Right lobe of liver (tissue), 4 donors: ENCODE results near the gene TFB2M.

ENCODE experiments used
- POLR2A ChIP-seq: fragments of 450-650 bp; IDR thresholded peaks from one replicate; pipeline ENCODE4 v1.6.1; 2017; ENCODE audit warnings: antibody characterized with exemption, mild to moderate bottlenecking
- TF ChIP-seq, protein P1 (sequence below), 4 donors: fragments of 200-600 bp in 3 of 4; fragments of 450-650 bp in 1 of 4; IDR thresholded peaks; one replicate each; pipeline versions ENCODE4 v1.5.1 to v1.8.0; 2016 to 2022; ENCODE audit warnings: antibody characterized with exemption in 4 of 4, mild to moderate bottlenecking in 2 of 4
- donor health status: DM: no; HTN: no; CAD: no.
- donor health status: DM: no; HTN: no; CAD: no.
- donor health status: DM: no; HTN: yes; CAD: no.

GRCh38 chr1:246532519-246532918, 33.5 kb downstream of the TFB2M start:
- TF ChIP-seq, protein P1, sequence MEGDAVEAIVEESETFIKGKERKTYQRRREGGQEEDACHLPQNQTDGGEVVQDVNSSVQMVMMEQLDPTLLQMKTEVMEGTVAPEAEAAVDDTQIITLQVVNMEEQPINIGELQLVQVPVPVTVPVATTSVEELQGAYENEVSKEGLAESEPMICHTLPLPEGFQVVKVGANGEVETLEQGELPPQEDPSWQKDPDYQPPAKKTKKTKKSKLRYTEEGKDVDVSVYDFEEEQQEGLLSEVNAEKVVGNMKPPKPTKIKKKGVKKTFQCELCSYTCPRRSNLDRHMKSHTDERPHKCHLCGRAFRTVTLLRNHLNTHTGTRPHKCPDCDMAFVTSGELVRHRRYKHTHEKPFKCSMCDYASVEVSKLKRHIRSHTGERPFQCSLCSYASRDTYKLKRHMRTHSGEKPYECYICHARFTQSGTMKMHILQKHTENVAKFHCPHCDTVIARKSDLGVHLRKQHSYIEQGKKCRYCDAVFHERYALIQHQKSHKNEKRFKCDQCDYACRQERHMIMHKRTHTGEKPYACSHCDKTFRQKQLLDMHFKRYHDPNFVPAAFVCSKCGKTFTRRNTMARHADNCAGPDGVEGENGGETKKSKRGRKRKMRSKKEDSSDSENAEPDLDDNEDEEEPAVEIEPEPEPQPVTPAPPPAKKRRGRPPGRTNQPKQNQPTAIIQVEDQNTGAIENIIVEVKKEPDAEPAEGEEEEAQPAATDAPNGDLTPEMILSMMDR (IDR thresholded peaks at IDR 0.05): no peak
- no peak for TF ChIP-seq POLR2A
